SK-N-SH treated with all-trans-retinoic acid at 6 μM for 48 hours (cell line): ENCODE measurements around the gene ERG.

Experiments
- ATAC-seq: fragments of 200-7000 bp; cut with Tn5 transposase; 3 replicates; pipeline ENCODE4 v1.9.1; 2020; ENCODE audit warnings: mild to moderate bottlenecking, moderate library complexity
- ARNTL ChIP-seq: fragments of 450-650 bp; formaldehyde crosslinking; IDR thresholded peaks from 2 replicates; pipeline ENCODE4 v1.5.0; 2020; ENCODE audit warnings: low read depth, mild to moderate bottlenecking, moderate library complexity, borderline replicate concordance
- BACH2 ChIP-seq: fragments of 250-450 bp; sonication (Bioruptor Pico); IDR thresholded peaks from 2 replicates; pipeline ENCODE4 v1.9.0; 2021; ENCODE audit warnings: mild to moderate bottlenecking, borderline replicate concordance
- CREB5 ChIP-seq: fragments of 250-450 bp; sonication (Bioruptor Pico); IDR thresholded peaks from 2 replicates; pipeline ENCODE4 v1.5.1; 2020; ENCODE audit warnings: low read depth, mild to moderate bottlenecking, moderate library complexity
- CSDC2 ChIP-seq: fragments of 250-450 bp; sonication (Bioruptor Pico); IDR thresholded peaks from 2 replicates; pipeline ENCODE4 v1.5.0; 2020; ENCODE audit warnings: mild to moderate bottlenecking, moderate library complexity
- ESRRG ChIP-seq: fragments of 250-450 bp; sonication (Bioruptor Pico); IDR thresholded peaks from 2 replicates; pipeline ENCODE4 v1.6.1; 2021; ENCODE audit warnings: mild to moderate bottlenecking
- GLIS3 ChIP-seq: fragments of 250-450 bp; sonication (Bioruptor Pico); IDR thresholded peaks from 2 replicates; pipeline ENCODE4 v1.5.0; 2020; ENCODE audit warnings: mild to moderate bottlenecking, moderate library complexity
- ISL1 ChIP-seq: fragments of 250-450 bp; sonication (Bioruptor Pico); IDR thresholded peaks from 2 replicates; pipeline ENCODE4 v2.1.2; 2022; ENCODE audit warnings: mild to moderate bottlenecking, moderate library complexity
- OSR1 ChIP-seq: fragments of 250-450 bp; sonication (Bioruptor Pico); IDR thresholded peaks from 2 replicates; pipeline ENCODE4 v1.8.0; 2022; ENCODE audit warnings: moderate library complexity, mild to moderate bottlenecking, inconsistent platforms
- PATZ1 ChIP-seq: fragments of 250-450 bp; sonication (Bioruptor Pico); IDR thresholded peaks from 2 replicates; pipeline ENCODE4 v1.8.0; 2020; ENCODE audit warnings: mild to moderate bottlenecking, moderate library complexity, borderline replicate concordance
- POU6F1 ChIP-seq: fragments of 250-450 bp; sonication (Bioruptor Pico); IDR thresholded peaks from 2 replicates; pipeline ENCODE4 v1.8.0; 2021; ENCODE audit warnings: low read depth, mild to moderate bottlenecking, moderate library complexity, borderline replicate concordance
- PPARA ChIP-seq: fragments of 250-450 bp; sonication (Bioruptor Pico); IDR thresholded peaks from 2 replicates; pipeline ENCODE4 v1.5.0; 2020; ENCODE audit warnings: mild to moderate bottlenecking, borderline replicate concordance
- RARB ChIP-seq: fragments of 250-450 bp; sonication (Bioruptor Pico); IDR thresholded peaks from 2 replicates; pipeline ENCODE4 v1.8.0; 2021; ENCODE audit warnings: mild to moderate bottlenecking, moderate library complexity
- SNAI2 ChIP-seq: fragments of 250-450 bp; sonication (Bioruptor Pico); IDR thresholded peaks from 2 replicates; pipeline ENCODE4 v1.5.0; 2020; ENCODE audit warnings: mild to moderate bottlenecking, moderate library complexity
- TCF4 ChIP-seq: fragments of 250-450 bp; sonication (Bioruptor Pico); IDR thresholded peaks from 2 replicates; pipeline ENCODE4 v1.8.0; 2021; ENCODE audit warnings: mild to moderate bottlenecking, moderate library complexity, borderline replicate concordance
- TOX ChIP-seq: fragments of 250-450 bp; sonication (Bioruptor Pico); IDR thresholded peaks from 2 replicates; pipeline ENCODE4 v1.8.0; 2021; ENCODE audit warnings: mild to moderate bottlenecking, moderate library complexity, borderline replicate concordance
- TSHZ2 ChIP-seq: fragments of 250-450 bp; sonication (Bioruptor Pico); IDR thresholded peaks from 2 replicates; pipeline ENCODE4 v1.5.0; 2020; ENCODE audit warnings: mild to moderate bottlenecking, moderate library complexity
- ZC3H10 ChIP-seq: fragments of 250-450 bp; sonication (Bioruptor Pico); IDR thresholded peaks from 2 replicates; pipeline ENCODE4 v1.5.1; 2021; ENCODE audit warnings: mild to moderate bottlenecking, moderate library complexity
- ZFP30 ChIP-seq: fragments of 450-650 bp; formaldehyde crosslinking; IDR thresholded peaks from 2 replicates; pipeline ENCODE4 v1.5.0; 2022; ENCODE audit warnings: mild to moderate bottlenecking, moderate library complexity
- ZNF565 ChIP-seq: fragments of 450-650 bp; formaldehyde crosslinking; conservative IDR thresholded peaks from 2 replicates; pipeline ENCODE4 v1.5.0; 2020; ENCODE audit warnings: low read depth, mild to moderate bottlenecking, moderate library complexity
- ZNF70 ChIP-seq: fragments of 450-650 bp; formaldehyde crosslinking; IDR thresholded peaks from 2 replicates; pipeline ENCODE4 v1.5.0; 2020; ENCODE audit warnings: mild to moderate bottlenecking, moderate library complexity
- ZNF8 ChIP-seq: fragments of 450-650 bp; formaldehyde crosslinking; IDR thresholded peaks from 2 replicates; pipeline ENCODE4 v1.5.0; 2020; ENCODE audit warnings: mild to moderate bottlenecking, moderate library complexity

Gene ERG

GRCh38 chr21:38384675-38385426, 113.4 kb downstream of the ERG start:
- no peak for ATAC-seq
- TF ChIP-seq CREB5 (CRISPR knock-in tag) (no peak), ISL1 (no peak), OSR1 (CRISPR knock-in tag) (no peak), ESRRG (CRISPR knock-in tag) (no peak), ARNTL (CRISPR knock-in tag) (no peak), ZC3H10 (CRISPR knock-in tag) (no peak), ZNF8 (CRISPR knock-in tag) (no peak), GLIS3 (CRISPR knock-in tag) (no peak), BACH2 (CRISPR knock-in tag) (no peak), TSHZ2 (CRISPR knock-in tag) (no peak), ZNF70 (CRISPR knock-in tag) (no peak)

GRCh38 chr21:38384238-38384560, 114.1 kb downstream of the ERG start:
- TF ChIP-seq CSDC2 (CRISPR knock-in tag) (no peak), ZC3H10 (CRISPR knock-in tag) (no peak), POU6F1 (CRISPR knock-in tag) (no peak), ZNF565 (no peak), TCF4 (CRISPR knock-in tag) (no peak), PPARA (CRISPR knock-in tag) (no peak), GLIS3 (CRISPR knock-in tag) (no peak), PATZ1 (no peak), RARB (CRISPR knock-in tag) (no peak), ISL1 (no peak), ZNF8 (CRISPR knock-in tag) (no peak)
- no peak for ATAC-seq

- ATAC-seq: no peak
- TF ChIP-seq ZNF70 (CRISPR knock-in tag) (no peak), ZC3H10 (CRISPR knock-in tag) (no peak), ESRRG (CRISPR knock-in tag) (no peak), ZNF8 (CRISPR knock-in tag) (no peak), PATZ1 (no peak), ZNF565 (no peak), SNAI2 (CRISPR knock-in tag) (no peak), PPARA (CRISPR knock-in tag) (no peak), GLIS3 (CRISPR knock-in tag) (no peak), TOX (no peak), ARNTL (CRISPR knock-in tag) (no peak), RARB (CRISPR knock-in tag) (no peak), TSHZ2 (CRISPR knock-in tag) (no peak), ZFP30 (CRISPR knock-in tag) (no peak), TCF4 (CRISPR knock-in tag) (no peak), ISL1 (no peak), CSDC2 (CRISPR knock-in tag) (no peak)
Observed at GRCh38 chr21:38383411-38384237, 114.7 kb downstream of the ERG start.
